ENCODE data around the gene WDR33.
"Not testable (repeated sequence)": the region's sequence is repeated elsewhere in the genome, so short reads cannot be mapped to it uniquely, and the experiment has no call there.

The WDR33 gene

DNA sequence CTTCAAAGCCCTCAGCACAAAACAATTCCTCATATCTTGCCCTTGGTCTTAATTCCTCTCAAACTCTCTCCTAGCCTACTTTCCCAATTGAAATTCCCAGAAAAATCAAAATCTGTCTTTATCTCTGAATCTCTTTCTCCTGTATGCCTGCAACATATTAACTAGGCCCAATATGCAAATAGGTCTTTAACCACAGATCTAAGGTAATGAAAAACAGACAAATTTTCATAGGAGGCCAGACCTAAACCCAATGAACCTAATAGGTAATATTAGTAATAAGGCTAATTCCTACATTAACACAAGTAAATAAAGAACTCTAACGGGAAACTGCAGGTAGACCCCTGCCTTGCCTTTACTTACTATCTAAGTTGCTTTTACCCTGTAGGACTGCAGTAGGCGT, 41.4 kb downstream of the WDR33 start:
- in situ Hi-C loops (cut with MboI; ENCODE audit: low sequenced_read_pairs) = no loop called here

DNA sequence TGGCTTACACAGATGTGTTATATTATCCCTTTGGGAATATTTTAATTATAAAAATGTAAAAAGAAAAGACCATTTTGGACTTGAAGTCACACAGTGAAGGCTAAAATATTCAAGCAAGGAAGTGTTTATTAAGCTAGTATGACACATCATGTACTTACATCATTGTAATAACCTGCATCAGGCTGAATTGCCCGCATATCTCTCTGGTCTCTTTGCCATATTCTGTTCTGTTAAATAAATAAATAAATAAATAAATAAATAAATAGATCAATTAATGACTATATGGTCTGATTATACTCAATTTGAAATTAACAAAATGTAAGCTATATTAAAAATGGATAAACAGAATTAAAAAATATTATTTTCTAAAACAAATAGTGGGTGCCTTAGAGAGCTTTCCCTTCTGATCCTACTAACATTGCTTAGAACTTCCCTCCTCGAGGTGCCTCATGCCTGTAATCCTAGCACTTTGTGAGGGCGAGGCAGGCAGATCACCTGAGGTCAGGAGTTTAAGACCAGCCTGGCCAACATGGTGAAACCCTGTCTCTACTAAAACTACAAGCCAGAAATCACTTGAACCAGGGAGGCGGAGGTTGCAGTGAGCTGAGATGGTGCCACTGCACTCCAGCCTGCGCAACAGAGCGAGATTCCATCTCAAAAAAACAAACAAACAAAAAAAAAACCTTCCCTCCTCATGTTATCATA, 42.0 kb downstream of the WDR33 start:
- in situ Hi-C loops (cut with MboI; ENCODE audit: low sequenced_read_pairs) = no loop called here

DNA sequence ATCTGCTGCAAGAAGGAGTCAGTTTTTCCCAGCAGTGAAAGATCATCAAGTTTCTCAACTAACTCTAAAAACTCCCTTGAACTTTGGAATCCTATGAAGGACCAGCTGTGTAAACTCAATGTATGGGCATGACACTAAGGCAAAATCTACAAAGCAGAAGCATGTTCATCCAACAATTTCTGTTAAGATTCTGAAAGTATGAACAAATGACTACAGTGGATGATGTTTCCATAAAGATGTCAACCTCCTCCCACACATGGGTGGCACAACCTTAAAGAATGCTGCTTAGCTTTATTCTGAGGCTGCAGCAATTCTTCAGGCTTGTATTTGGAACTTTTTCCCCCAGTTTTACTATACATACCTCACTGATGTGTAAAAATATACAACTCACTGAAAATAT, 47.2 kb downstream of the WDR33 start:
- in situ Hi-C loops (cut with MboI; ENCODE audit: low sequenced_read_pairs) = no loop called here

DNA sequence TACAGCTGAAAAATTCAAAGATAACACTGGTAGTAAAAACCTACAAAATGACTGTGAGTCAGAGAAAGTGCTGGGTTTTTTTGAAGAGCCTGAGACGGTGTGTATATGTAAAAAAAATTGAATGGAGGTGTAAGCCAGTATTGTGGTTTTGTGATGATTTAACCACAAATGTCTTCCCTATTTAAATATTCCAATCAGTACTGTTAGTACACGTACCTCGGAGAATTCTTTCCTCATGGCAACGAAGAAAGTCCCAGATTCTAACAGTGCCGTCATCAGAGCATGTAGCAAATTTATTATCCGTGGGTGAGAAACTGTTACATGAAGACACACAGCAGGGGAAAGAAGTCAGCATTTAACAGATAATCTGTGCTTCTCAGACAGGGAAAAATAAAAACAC, 48.1 kb downstream of the WDR33 start:
- in situ Hi-C loops (cut with MboI; ENCODE audit: low sequenced_read_pairs) = no loop called here

DNA sequence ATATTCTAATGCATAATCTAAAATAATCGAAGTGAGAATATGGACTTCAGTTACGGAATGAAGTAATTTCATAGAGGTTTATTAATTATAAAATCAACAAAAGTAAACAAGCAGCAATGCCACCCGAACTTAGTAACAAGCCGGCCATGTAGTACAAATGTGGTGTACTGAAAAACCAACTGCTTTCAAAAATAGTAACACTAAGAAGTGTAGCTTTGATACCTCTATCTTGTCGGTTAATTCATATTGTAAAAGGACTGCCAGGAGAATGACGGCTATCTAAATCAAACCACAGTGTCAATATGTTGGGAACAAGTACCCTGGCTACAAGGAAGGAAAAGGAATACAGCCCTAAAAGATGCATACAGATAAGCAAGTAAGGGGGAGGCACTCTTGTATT, 48.5 kb downstream of the WDR33 start:
- in situ Hi-C loops (cut with MboI; ENCODE audit: low sequenced_read_pairs) = no loop called here

DNA sequence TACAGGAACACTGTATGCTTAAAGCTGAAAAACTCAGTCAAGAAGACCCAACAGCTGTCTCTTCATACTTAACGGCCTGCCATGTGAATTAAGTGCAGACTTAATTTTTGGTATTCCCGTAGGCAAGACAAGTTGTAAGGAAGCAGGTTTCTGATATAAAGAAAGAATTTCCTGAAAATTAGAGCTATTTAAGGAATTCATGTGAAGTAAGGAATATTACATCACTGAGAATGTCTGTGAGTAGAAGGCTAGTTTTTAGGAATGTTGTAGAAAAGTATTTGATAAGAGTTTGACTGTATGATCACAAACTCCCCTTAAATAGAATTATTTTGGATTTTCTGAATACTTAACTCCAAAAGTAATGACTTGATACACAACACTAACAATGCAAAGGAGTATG, 51.0 kb downstream of the WDR33 start:
- in situ Hi-C loops (cut with MboI; ENCODE audit: low sequenced_read_pairs) = no loop called here

DNA sequence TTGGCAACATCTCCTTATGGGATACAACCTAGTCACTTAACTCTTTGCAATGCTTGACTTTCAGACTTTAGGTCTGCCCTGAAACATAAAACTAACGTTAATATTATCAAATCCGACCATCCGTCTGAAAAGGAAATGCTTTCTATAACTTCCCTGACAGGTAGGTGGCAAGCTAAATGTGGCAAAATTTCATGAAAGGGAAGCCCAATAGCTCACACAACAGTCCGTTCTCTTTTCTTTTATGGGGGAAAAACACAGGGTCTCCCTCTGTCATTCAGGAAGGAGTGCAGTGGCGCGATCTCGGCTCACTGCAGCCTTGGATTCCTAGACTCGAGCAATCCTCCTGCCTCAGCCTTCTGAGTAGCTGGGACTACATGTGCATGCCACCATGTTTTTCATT, 56.8 kb downstream of the WDR33 start:
- in situ Hi-C loops (cut with MboI; ENCODE audit: low sequenced_read_pairs) = no loop called here

DNA sequence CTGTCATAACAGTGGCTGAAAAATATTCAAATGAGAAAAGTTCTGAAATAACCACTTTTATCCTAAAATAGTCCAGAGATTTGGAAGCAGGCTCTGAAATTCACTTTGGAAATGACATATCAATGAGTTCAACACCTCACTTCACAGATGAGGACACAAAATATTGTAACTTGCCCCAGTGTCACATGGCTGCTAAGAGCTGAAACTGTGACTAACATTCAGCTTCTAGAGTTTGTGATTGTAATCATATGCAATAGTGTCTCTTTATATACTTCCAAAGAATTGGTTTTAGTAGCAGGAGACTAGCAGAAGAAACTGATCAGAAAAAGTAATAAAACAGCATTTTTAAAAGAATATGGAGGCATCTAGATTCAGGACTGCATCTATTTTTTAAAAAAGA, 57.6 kb downstream of the WDR33 start:
- in situ Hi-C loops (cut with MboI; ENCODE audit: low sequenced_read_pairs) = no loop called here

DNA sequence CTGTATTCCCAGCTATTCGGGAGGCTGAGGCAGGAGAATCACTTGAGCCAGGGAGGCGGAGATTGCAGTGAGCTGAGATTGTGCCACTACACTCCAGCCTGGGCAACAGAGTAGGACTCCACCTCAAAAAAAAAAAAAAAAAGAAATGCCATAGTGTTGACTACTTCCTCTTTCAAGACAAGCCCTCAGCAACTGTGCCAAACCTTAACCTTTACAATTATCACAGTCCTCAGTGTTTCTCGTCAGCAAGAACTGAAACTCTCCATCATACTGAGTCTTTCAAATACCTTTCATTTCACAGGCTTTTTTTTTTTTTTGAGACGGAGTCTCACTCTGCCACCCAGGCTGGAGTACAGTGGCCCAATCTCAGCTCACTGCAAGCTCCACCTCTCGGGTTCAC, 61.4 kb downstream of the WDR33 start:
- in situ Hi-C loops (cut with MboI; ENCODE audit: low sequenced_read_pairs) = not testable (repeated sequence)

DNA sequence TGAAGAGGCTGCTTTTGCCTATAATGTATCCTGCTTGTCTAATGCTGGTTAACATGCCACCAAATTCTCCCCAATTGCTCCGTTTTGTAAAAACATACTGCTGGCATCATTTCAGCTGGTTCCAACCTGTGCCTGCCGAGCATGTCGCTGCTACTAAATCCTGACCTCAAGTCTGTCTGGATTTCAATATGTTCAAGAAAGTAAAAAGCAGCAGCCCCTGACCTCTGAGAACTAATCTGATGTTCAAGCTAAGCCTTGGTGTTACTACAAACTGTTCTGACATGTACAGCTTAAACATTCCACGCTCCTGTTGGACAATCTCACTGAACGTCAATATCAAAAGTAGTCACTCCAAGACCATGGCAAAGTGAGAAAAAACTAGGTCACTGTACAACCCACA, 63.4 kb downstream of the WDR33 start:
- in situ Hi-C loops (cut with MboI; ENCODE audit: low sequenced_read_pairs) = no loop called here

DNA sequence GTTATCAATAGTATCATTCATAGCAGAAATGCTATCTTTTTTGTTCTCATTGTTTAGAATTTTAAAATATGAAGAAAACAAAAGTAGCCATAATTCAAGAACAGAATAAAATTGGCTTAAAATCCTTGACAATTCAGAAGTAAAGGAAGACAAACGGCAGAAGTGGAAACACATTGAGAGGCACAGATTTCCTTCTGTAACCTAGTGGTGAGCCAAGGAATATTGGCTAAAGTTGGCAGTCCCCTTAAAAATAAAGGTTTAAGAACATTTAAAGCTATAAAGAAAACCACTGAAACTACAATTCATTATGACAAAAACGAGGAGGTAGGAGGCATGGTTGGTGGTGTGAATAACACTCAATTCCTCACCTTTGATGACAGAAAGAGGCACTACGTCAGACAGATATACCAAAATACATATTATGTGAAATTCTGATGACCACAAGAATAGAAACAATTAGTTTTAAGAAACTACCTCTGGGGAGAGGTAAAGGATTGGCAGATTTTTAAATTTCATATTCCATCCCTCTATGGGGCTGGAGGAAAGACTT, 67.4 kb downstream of the WDR33 start:
- in situ Hi-C loops (cut with MboI; ENCODE audit: low sequenced_read_pairs) = no loop called here

DNA sequence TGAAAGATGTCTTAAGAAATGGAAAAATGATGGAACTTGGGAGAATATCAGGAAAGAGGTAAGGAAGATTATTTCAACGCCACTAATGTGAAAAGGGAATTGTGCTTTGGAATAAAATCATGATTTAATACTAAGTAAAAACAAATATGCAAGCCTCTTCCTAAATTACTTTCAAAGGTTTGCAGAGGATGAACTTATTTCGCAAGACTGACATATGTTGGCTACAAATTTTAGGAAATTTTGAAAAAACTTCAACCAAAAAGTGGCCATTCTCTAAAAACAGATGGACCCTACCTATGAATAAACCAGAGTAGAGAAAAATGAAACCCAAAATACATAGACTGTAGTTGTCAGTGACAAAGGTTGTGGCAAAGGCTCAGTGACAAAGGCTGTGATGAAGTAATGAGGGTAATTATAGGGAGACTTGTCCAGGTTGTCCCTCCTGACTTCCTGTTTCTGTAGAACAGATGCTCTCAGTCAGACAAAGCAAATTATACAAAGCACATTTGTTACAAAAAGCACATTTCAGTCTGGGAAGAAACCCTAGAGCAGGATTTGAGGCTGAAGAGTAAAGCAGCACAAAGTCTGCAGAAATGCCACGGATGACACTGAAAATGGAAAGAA, 70.2 kb downstream of the WDR33 start:
- in situ Hi-C loops (cut with MboI; ENCODE audit: low sequenced_read_pairs) = no loop called here

DNA sequence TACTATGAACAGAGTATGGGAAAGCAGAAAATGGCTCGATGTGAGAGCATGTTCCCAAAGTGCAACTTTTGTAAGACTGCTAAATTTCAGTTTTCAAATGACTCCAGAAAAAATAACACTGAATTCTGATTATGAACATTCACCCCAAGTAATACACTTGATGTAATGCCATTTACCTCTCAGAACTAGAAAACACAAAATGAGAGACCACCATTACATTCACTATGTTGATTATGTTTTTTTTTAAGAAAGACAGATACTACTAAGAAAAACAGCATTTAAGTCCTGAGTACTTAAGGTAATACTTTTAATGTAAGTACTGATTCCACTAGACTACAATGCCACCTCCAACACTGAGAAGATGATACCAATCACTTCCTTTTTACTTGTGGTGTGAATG, 71.2 kb downstream of the WDR33 start:
- in situ Hi-C loops (cut with MboI; ENCODE audit: low sequenced_read_pairs) = no loop called here

DNA sequence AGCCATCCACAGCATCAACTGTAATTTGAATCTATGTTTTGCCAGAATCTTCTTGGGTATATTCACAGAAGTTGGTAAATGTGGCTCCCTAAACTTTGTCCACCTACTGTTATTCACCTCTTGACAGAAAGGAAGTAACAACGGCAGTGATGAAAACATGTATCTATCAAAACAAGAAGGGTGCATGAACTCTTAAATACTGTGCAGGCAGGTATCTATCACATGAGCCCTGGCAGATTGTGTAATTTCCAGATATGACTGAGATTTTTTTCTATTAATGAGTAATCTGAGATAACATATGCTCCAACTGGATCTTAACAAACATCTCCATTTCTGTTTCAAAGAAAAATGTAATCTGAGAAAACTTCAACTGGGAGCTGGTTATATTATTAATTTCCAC, 73.1 kb downstream of the WDR33 start:
- in situ Hi-C loops (cut with MboI; ENCODE audit: low sequenced_read_pairs) = no loop called here

DNA sequence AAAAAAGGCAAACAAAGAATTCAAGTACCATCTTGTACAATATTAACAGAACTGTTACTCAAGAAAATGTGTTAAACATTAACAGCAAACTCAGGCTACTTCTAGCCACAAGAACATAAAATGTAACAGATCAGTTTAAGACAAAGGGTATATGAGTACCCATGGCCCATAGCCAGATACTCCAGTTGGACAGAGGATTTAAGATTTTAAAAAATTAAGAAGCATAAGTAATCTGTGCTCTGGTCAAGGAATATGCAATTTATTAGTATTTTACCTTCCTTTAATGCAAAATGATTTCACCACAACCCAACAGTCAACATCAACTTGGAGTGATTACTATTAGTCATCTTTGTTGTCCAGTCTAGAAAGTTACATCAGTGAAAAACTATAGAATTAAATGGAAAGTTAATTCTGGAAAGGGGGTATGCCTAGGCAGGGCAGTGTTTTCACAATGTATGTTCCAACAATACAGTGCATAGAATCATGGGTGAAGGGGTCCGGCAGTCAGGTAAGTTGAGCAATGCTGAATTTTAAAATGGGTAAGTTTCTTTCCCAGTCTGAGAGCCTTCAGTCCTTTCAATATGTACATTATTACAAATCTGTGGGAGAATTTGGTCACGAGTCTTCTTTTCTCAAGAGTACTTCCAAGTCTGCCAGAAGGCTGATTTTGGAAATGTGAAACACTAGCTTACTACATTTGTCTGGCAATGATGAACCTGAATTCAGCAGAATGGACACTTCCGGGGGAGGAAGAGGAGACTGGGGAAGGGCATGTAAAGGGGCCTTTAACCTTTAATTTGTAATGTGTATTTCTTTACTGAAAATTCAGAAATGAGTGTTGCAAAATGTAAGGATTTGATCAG, 75.2 kb downstream of the WDR33 start:
- in situ Hi-C loops (cut with MboI; ENCODE audit: low sequenced_read_pairs) = no loop called here

DNA sequence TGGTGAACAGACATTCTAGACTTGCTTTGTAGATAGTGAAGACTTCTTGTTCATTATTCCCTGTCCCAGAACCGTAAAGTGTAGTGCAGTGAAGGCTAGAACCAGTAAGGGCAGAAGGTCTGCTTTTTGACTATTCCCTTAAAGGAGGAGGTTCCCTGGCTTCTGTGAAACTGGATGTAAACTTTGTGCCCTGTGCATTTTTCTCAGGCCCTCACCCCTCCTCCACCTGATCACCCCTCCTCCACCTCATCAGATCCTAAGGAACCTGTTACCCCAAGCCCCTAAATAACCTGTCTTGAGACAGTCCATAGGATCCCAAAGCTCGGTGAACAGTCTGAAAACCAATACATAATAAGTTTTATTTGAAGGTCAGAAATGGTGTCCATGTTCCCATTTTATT, 75.9 kb downstream of the WDR33 start:
- in situ Hi-C loops (cut with MboI; ENCODE audit: low sequenced_read_pairs) = no loop called here

DNA sequence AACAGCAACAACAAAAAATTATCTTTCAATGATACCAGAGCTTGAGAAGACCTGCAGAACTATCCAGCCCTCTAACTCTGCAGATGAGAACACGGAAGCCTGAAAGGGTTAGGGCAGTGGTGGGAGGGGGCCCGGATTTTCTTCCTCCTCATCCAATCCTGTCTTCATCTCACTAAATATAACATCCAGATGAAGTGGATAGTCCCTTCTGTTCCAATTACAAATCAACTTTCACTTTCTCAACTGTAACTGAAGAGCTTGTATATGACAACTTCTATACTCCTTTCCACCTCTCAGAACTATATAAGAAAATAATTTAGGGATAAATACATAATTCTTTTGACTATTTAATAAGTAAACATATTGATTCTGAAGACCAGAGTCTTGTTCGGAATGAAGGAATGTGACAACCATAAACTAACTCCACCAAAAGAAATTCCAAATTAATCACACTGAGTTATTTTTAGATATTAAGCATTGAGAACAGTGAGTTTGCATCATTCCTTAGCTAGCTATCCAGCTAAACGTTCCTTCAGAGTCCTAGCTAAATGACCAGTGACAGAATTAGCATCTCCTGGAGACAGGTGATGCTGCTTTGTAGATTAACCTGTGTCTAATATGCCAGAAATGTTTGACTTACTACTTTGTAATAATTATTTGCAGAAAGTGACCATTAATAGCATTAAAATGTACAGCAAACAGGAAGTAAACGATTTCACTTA, 77.0 kb downstream of the WDR33 start:
- in situ Hi-C loops (cut with MboI; ENCODE audit: low sequenced_read_pairs) = no loop called here

DNA sequence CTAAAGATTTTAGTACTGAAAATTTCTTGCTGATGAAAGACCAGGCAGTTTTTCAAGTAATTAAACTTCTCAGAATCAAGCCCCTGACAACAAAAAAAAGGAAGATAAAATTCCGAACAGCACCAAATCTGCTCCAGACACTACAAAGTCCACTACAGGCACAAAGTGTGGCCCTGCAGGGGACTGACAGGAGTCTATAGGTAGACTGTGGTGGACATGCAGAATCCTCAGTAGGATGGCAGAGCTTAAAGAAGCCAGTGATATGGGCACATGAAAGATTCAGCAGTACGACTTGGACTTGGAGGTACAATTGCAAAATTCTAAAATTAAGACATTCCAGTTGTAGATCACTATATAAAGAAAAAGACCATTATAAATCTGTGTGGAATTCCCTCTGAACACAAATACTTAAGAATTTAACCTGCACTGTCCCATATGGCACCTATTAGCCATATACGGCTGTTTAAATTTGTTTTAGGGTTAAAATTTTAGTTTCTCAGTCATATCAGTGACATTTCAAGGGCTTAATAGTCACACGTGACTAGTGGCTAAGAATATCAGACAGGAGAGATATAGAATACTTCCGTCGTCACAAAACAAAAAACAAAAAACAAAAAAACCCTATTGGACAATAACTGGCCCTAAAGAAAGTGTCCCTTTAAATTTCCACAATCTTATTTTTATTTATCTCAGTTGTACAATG, 77.7 kb downstream of the WDR33 start:
- in situ Hi-C loops (cut with MboI; ENCODE audit: low sequenced_read_pairs) = no loop called here

DNA sequence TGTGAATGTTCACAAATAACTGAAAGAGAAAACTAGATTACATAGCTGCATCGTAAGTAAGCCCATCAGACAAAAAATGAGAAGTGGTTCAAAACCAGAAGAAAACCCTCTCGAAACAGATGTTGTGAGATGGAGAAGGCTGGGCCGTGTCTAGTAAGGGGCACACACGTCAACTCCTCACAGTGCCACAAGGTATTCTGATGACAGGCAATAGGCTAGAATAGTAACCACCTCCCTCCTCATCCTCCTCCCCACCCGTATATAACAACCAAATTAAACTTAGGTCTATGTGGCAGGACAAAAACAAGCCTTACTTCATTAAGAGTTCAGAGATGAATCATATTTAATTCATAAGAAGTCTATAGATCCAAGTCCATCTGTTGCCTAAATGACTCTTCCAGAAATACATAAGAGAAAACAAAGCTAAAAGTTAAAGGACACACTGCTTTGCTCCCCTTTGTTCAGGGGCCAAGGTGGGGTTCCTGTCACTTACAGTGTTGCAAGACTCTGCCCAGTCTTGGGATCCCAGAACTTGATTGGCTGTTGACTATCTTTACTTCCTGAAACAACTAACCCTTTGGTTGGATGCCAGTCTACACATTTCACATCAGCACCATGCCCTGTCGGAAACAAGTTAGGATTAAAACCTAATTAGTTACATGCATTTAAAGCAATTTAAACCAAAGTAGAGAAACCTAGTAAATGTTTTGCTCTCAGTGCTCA, 84.7 kb downstream of the WDR33 start:
- in situ Hi-C loops (cut with MboI; ENCODE audit: low sequenced_read_pairs) = no loop called here

DNA sequence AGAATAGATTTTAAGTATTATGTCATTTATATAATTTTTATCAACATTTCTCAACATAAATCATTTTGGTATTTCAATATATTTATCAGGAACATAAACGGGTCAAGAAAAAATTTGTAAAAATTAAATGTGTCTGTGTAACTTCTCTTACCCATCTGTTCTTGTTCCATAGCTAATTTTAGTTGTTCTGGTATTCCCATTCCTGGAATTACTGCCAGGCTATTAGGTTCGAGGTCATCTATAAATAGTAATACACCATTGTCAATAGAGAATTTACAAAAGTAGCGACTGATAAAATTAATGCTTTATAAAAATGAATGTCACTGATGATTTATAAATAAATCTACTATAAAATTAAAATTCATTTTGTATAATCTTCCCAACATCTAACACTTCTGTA, 88.2 kb downstream of the WDR33 start:
- in situ Hi-C loops (cut with MboI; ENCODE audit: low sequenced_read_pairs) = no loop called here
